Measurements from ENCODE around the gene MYO1B. TPM values are rescaled to one million over a fixed set of nuclear protein-coding genes. Genes with fewer than 3 reads are reported as not detected.

MYO1B gene
- total and polyA plus RNA-seq, 10 of the 15 experiments (the other 5 are each of a cell fraction or from before 2014, with no cell fraction given), result 0.10 to 4.2 (median 1.6) TPM

DNA sequence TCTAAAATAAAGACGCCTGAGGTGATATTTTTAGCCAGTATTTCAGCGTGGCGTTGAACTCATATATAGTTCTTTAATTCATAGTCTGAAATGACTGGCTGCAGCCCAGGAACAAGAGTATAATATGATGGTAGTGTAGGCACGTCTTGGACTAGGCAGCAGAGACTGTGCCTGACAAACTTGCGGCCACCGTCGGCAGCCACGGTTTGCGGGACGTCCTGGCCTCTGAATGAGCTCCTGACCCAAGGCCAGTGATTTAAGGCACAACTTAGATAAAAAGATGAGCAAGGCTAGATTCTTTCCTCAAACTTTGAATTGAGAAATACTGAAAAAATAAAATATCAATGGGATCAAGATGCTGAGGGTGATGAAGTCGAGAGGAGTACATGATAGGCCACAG lies 40.0 kb downstream of the MYO1B start:
- no peak for TF ChIP-seq CBX5 (IDR thresholded peaks at IDR 0.05; ENCODE audit: low read depth)
- TF ChIP-seq TCF7 (IDR thresholded peaks at IDR 0.05; ENCODE audit: borderline replicate concordance), result no peak
- TF ChIP-seq POLR2A (IDR thresholded peaks at IDR 0.05; ENCODE audit: low read depth, low read length), result no peak
- no peak for TF ChIP-seq SREBF2 (IDR thresholded peaks at IDR 0.05; ENCODE audit: low read length)
- TF ChIP-seq ZZZ3 (IDR thresholded peaks at IDR 0.05; ENCODE audit: control insufficient read depth, insufficient read length, low read depth), result no peak
- FAIRE-seq (no peak), ATAC-seq (no peak), DNase-seq (ENCODE audit: low read depth, low spot score) (no peak)
- Histone ChIP-seq H3K4me3 (no peak overlapping the region), H3K79me2 (ENCODE audit: control insufficient read depth, insufficient read depth, low read length) (no peaks in the 10 kb centered on the region), H4K20me1 (ENCODE audit: control insufficient read depth, insufficient read depth) (no peaks in the 10 kb centered on the region), H3K27me3 (replicated peaks in 1 of 2; ENCODE audit: control insufficient read depth in 2 of 2, insufficient read depth in 2 of 2, low read length in 1 of 2) (peaks cover 0 to 2% of the 10 kb centered on the region in 2 experiments; a peak in 1 of 4 replicates), H3K4me2 (ENCODE audit: control insufficient read depth, insufficient read depth) (no peak overlapping the region), H3K36me3 (ENCODE audit: control insufficient read depth in 2 of 2, insufficient read depth in 2 of 2, low read length in 1 of 2) (no peaks in the 10 kb centered on the region), H2AFZ (ENCODE audit: control insufficient read depth, low read depth, low read length) (no peak overlapping the region), H3K9ac (ENCODE audit: control insufficient read depth, insufficient read depth, low read length) (no peak overlapping the region), H3K4me1 (ENCODE audit: control insufficient read depth, insufficient read depth, low read length) (no peaks in the 10 kb centered on the region), H3K9me3 (replicated peaks; ENCODE audit: control insufficient read depth, insufficient read depth, low read length) (no peaks in the 10 kb centered on the region), H3K27ac (ENCODE audit: control insufficient read depth, insufficient read depth) (no peak overlapping the region)
- CTCF ChIA-PET, result no interaction called here
- BruUV-seq (replicated peaks), result no TSS peak
- in situ Hi-C loops (cut with MboI), result no loop called here
- RAD21 ChIA-PET (ENCODE audit: unreplicated experiment), result no interaction called here
- 45% methylated on average over 11 of the region's 11 CpGs for WGBS (ENCODE audit: insufficient coverage, insufficient replicate concordance, low lambda C conversion rate, missing lambda C conversion rate)
- intact Hi-C loops (cut with micrococcal nuclease; ENCODE audit: unreplicated experiment), result no loop called here
- POLR2A ChIA-PET, result no interaction called here
- SMC1A ChIA-PET (ENCODE audit: uncharacterized antibody, unreplicated experiment), result no interaction called here

DNA sequence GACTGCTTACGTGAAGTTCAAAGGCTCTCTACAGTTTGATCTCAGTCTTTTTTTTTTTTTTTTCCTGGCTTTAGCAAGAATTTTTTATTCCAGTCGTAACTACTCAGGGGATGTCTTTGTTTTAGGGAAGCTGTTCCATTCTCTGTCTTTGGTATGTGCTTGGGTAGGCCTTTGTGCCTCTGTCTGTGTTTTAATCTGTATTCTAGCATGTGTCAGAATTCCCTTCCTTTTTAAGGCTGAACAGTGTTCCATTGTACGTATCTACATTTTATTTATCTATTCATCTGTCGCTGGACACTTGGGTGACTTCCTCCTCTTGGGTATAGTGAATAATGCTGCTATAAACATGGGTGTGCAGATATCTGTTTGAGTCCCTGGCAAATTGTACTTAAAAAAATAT lies 42.6 kb downstream of the MYO1B start:
- Histone ChIP-seq H3K9me3 (replicated peaks; ENCODE audit: control insufficient read depth, insufficient read depth, low read length) (no peaks in the 10 kb centered on the region), H2AFZ (ENCODE audit: control insufficient read depth, low read depth, low read length) (no peak overlapping the region), H3K4me1 (ENCODE audit: control insufficient read depth, insufficient read depth, low read length) (no peaks in the 10 kb centered on the region), H3K79me2 (ENCODE audit: control insufficient read depth, insufficient read depth, low read length) (no peaks in the 10 kb centered on the region), H4K20me1 (ENCODE audit: control insufficient read depth, insufficient read depth) (no peaks in the 10 kb centered on the region), H3K9ac (ENCODE audit: control insufficient read depth, insufficient read depth, low read length) (no peak overlapping the region), H3K4me3 (no peak overlapping the region), H3K27ac (ENCODE audit: control insufficient read depth, insufficient read depth) (no peak overlapping the region), H3K27me3 (replicated peaks in 1 of 2; ENCODE audit: control insufficient read depth in 2 of 2, insufficient read depth in 2 of 2, low read length in 1 of 2) (peaks cover 0 to 2% of the 10 kb centered on the region in 2 experiments; a peak in 1 of 4 replicates), H3K4me2 (ENCODE audit: control insufficient read depth, insufficient read depth) (no peak overlapping the region), H3K36me3 (ENCODE audit: control insufficient read depth in 2 of 2, insufficient read depth in 2 of 2, low read length in 1 of 2) (no peaks in the 10 kb centered on the region)
- ChIA-PET CTCF (interaction anchor here (0.6 to 0.8 kb wide), 2 partner anchors 213 to 872 kb away, joined by 3 to 4 read pairs; no protein-coding TSS in a partner anchor), POLR2A (no interaction called here), SMC1A (ENCODE audit: uncharacterized antibody, unreplicated experiment) (interaction anchor here (0.7 to 1.3 kb wide), 4 partner anchors 10 to 140 kb away, joined by 3 read pairs; no protein-coding TSS in a partner anchor), RAD21 (ENCODE audit: unreplicated experiment) (no interaction called here)
- intact Hi-C loops (cut with micrococcal nuclease; ENCODE audit: unreplicated experiment) (no loop called here), in situ Hi-C loops (cut with MboI) (no loop called here)
- WGBS (ENCODE audit: insufficient coverage, insufficient replicate concordance, low lambda C conversion rate, missing lambda C conversion rate), result 50% methylated on average over 4 of the region's 4 CpGs
- no TSS peak for BruUV-seq (replicated peaks)
- ATAC-seq, result no peak
- no peak for DNase-seq (ENCODE audit: low read depth, low spot score)
- FAIRE-seq, result no peak
- TF ChIP-seq TCF12 (IDR thresholded peaks at IDR 0.05; ENCODE audit: low read depth, low read length), result no peak
- TF ChIP-seq ATF7 (IDR thresholded peaks at IDR 0.05; ENCODE audit: low read depth), result no peak
- no peak for TF ChIP-seq CBFB (IDR thresholded peaks at IDR 0.05; ENCODE audit: low read depth)
- TF ChIP-seq JUNB (IDR thresholded peaks at IDR 0.05), result no peak
- TF ChIP-seq, protein P1, sequence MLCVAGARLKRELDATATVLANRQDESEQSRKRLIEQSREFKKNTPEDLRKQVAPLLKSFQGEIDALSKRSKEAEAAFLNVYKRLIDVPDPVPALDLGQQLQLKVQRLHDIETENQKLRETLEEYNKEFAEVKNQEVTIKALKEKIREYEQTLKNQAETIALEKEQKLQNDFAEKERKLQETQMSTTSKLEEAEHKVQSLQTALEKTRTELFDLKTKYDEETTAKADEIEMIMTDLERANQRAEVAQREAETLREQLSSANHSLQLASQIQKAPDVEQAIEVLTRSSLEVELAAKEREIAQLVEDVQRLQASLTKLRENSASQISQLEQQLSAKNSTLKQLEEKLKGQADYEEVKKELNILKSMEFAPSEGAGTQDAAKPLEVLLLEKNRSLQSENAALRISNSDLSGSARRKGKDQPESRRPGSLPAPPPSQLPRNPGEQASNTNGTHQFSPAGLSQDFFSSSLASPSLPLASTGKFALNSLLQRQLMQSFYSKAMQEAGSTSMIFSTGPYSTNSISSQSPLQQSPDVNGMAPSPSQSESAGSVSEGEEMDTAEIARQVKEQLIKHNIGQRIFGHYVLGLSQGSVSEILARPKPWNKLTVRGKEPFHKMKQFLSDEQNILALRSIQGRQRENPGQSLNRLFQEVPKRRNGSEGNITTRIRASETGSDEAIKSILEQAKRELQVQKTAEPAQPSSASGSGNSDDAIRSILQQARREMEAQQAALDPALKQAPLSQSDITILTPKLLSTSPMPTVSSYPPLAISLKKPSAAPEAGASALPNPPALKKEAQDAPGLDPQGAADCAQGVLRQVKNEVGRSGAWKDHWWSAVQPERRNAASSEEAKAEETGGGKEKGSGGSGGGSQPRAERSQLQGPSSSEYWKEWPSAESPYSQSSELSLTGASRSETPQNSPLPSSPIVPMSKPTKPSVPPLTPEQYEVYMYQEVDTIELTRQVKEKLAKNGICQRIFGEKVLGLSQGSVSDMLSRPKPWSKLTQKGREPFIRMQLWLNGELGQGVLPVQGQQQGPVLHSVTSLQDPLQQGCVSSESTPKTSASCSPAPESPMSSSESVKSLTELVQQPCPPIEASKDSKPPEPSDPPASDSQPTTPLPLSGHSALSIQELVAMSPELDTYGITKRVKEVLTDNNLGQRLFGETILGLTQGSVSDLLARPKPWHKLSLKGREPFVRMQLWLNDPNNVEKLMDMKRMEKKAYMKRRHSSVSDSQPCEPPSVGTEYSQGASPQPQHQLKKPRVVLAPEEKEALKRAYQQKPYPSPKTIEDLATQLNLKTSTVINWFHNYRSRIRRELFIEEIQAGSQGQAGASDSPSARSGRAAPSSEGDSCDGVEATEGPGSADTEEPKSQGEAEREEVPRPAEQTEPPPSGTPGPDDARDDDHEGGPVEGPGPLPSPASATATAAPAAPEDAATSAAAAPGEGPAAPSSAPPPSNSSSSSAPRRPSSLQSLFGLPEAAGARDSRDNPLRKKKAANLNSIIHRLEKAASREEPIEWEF (IDR thresholded peaks at IDR 0.05; ENCODE audit: insufficient replicate concordance, low read depth, low read length), result no peak
- TF ChIP-seq, protein P2, sequence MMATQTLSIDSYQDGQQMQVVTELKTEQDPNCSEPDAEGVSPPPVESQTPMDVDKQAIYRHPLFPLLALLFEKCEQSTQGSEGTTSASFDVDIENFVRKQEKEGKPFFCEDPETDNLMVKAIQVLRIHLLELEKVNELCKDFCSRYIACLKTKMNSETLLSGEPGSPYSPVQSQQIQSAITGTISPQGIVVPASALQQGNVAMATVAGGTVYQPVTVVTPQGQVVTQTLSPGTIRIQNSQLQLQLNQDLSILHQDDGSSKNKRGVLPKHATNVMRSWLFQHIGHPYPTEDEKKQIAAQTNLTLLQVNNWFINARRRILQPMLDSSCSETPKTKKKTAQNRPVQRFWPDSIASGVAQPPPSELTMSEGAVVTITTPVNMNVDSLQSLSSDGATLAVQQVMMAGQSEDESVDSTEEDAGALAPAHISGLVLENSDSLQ (IDR thresholded peaks at IDR 0.05), result no peak
- no peak for TF ChIP-seq ZNF384 (IDR thresholded peaks at IDR 0.05; ENCODE audit: borderline replicate concordance, low read depth, low read length)
- no peak for TF ChIP-seq NFIC (IDR thresholded peaks at IDR 0.05; ENCODE audit: low read depth, low read length)
- no peak for TF ChIP-seq STAT3 (IDR thresholded peaks at IDR 0.05; ENCODE audit: low read depth, low read length)
- no peak for TF ChIP-seq PML (IDR thresholded peaks at IDR 0.05; ENCODE audit: low read length)

Measured in GM12878 (cell line).